Measurements from ENCODE around the gene ASCC3.
"Not testable (repeated sequence)": the region's sequence is repeated elsewhere in the genome, so short reads cannot be mapped to it uniquely, and the experiment has no call there.

Gene ASCC3

DNA sequence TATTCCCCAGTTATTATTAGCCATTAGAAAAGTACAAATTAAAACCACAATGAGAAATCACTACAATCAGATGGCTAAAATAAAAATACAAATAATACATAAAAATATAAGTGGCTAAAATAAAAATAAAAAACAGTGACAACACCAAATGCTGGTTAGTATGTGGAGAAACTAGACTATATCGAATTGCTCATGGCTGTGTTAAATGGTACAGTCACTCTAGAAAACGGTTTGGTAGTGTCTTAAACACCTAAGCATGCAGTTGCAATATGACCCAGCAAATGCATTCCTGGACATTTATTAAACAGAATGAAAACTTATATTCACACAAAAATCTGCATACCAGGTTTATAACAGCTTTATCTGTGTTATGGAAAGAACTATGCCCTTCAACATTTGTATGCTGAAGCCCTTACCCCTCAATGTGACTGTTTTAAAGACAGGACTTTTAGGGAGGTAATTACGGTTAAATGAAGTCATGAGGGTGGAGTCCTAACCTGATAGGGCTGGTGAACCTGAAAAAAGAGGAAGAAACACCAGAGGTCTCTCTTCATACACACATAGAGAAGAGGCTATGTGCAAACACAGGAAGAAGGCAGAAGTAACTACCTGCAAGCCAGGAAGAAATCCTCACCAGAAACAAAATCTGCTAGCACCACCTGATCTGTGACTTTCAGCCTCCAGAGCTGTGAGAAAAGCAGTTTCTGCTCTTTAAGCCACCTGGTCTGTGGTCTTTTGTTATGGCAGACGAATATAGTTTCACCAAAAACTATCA lies 84.9 kb downstream of the ASCC3 start:
- DNase-seq: no peak

DNA sequence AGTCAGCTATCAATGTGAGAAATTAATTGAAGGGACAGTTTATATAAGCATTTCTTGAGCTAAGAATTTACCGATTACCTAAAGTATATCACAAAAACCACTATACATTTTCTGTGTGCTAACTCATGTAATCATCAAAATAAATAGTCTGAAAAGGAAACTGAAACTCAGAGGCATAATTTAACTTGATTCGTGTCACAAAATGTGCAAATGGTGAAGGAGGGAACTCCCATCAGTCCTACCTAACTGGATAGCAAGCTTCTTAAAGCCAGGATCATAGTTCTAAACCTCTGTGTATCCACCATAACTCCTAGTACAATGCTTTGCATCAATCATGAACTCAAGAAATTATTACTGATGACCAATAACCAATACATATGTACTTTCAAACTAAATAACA lies 91.0 kb downstream of the ASCC3 start:
- DNase-seq: no peak

GRCh38 chr6:100785982-100786381 lies 95.1 kb downstream of the ASCC3 start:
- DNase-seq: no peak

DNA sequence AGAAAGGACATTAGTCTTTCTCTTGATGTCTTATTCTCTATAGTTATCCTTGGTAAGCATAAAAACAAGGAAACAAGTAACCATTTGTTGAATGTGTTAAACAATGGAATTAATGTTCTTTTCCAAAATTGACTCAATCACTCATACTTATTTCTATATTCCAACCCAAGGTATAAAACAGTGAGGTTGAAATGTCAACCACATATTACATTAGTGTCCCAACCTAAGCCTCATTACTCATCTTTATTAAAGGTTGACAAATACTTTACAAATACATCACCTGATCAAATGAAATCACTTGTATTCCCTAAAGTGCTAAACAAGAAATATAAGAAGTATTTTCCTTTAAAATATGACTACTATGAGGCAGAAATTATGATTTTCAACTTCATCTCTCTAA lies 100.5 kb downstream of the ASCC3 start:
- DNase-seq: no peak

GRCh38 chr6:100775667-100776066 lies 105.5 kb downstream of the ASCC3 start:
- DNase-seq: peak; percentile 4

GRCh38 chr6:100774681-100775080 lies 106.4 kb downstream of the ASCC3 start:
- DNase-seq: peak; percentile 72

DNA sequence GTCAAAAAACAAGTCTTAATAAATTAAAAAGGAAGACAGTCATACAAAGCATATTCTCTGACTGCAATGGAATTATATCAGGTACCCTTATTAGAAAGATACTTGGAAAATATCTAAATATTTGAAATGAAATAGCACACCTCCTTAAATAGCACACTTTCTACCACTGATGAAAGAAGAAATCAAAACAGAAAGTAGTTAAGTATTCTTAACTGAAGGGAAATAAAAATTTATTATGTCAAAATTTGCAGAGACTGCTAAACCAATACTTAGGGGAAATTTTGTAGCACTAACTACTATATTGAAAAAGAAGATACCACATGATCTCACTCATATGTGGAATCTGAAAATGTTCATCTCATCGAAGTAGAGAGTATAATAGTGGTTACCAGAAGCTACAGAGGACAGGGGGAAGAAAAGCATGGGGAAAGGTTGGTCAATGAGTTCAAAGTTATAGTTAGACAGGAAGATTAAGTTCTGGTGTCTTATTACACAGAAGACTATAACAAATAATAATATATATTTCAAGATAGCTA lies 112.2 kb downstream of the ASCC3 start:
- no peak for DNase-seq

GRCh38 chr6:100763617-100764241 lies 117.4 kb downstream of the ASCC3 start:
- no peak for DNase-seq

DNA sequence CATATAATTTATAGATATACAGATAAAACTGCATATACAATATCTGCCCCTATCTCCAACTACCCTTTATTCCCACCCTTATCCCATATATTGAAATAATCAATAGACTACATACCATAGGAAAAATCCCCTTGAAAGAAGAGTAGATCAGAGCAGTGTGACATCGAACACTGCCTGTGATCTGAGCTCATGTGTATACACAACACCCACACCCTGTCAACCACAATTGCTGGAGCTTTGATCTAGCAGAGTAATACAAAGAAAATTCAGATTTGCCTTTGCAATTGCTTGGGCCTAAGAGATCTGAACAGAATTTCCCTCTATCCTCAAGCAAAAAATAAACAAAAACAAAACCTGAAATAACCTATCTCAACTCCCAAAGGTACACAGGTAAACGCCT lies 119.3 kb downstream of the ASCC3 start:
- no peak for DNase-seq

GRCh38 chr6:100758386-100758785 lies 122.7 kb downstream of the ASCC3 start:
- not testable (repeated sequence) for DNase-seq

DNA sequence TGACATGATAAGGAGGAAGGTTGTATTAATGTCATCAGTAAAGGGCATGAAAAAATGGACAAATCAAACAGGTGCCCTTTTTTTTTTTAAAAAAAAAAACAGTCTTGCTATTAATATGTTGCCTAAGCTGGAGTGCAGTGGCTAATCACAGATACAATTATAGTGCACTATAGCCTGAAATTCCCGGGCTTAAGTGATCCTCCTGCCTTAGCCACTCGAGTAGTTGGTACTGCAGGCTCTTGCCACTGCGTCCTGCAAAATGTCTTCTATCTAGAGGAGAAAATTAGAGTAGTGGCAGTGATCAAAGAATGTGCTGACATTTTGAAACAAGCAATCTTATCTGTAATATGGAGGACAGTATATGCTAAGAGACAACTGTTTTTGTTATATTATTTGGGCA lies 127.7 kb downstream of the ASCC3 start:
- no peak for DNase-seq

DNA sequence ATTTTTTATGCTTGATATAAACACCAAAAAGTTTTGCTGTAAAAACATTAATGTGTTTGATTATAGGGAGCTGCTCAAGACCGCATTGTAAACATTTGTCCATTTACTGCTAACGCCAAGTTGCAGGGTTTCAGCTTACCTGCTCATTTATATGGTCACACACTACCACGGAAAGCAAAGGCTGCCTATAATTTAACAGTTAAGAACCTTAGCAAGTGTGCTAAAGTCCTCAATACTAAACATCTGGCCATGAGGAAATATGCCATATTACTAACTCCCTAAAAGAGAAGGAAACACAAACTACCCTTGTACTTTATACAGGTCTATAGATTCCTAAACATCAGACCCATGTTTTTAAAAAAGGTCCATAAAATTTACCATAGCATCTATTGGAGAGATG lies 129.5 kb downstream of the ASCC3 start:
- no peak for DNase-seq

DNA sequence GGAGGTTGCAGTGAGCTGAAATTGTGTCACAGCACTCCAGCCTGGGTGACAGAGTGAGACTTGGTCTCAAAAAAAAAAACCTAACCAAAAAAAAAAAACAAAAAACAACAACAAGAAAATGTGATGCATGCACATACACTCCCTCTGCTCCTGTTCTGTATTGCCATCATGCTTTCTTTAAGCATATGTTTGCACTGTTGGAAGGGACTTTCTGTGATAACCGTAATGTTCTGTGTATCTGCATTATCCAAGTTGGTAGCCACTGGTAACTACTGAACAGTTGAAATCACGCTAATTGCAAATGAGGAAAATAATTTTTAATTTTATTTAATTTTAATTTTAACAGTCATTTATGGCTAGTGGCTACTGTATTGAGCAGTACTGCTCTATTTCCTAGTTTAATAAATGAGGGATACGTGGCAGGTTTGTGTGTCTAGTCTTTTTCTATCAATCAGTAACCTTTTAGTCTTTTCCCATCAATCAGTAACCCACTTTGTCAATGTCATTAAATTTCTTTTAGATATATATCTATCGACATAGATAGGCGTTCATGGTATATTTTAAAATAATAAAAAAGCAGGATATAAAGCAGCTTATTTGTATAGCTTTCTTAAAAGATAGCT lies 135.6 kb downstream of the ASCC3 start:
- no peak for DNase-seq

GRCh38 chr6:100740439-100740838 lies 140.7 kb downstream of the ASCC3 start:
- DNase-seq: no peak

- not testable (repeated sequence) for DNase-seq
These were observed 143.4 kb downstream of the ASCC3 start for GRCh38 chr6:100737720-100738119.

DNA sequence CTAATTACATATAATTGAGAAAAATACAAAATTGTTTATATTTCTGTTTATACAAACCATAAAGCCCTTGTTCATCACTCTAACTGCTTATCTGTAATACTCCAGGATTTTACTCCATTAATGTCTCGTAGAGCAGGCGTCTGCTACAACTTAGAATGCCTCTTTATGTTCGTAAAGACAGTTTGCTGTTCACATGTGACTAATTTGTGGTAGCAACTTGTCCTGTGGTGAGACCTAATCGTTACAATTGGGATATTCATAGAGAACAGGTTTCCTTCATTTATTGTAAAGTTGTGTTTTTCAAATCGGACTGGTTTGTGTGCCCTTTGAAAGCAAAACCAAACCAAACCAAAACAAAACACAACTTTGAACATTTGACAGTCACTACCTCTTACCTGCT lies 149.7 kb downstream of the ASCC3 start:
- DNase-seq: no peak

DNA sequence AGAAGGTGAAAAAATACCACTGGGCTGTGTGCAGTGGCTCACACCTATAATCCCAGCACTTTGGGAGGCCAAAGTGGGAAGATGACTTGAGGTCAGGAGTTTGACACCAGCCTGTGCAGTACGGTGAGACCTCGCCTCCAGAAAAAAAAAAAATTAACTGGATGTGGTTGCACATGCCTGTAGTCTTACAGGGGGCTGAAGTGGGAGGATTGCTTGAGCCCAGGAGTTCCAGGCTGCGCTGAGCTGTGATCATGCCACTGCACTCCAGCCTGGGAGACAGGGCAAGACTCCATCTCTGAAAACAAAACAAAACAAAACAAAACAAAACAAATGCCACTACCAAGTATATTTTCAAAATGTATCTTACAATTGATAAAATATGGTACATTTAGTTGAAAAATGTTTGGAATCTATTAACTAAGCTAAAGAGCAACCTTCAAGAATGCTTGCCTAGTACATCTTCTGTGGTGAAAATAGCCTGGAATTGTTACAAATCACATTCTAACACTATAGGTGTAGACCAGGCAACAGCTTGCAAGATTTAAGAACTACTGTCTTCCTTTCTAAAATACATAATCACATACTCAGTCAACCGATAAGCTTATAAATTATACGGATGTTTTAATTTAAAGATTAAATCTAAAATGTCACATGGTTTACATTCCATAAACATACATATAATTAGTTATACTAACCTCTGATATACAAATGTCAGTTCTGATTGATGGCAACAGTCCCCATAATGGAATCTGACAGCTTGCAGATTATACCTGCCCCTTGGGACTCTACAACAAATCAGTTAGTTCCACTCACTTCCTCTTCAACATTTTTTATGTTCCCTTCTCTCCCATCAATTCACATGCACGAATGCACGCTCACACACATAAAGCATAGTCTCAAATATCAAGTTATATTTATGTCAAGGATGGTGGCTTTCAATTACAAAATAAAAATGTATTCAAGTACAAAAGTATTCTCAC lies 150.8 kb downstream of the ASCC3 start:
- DNase-seq: no peak

GRCh38 chr6:100726666-100727065 lies 154.5 kb downstream of the ASCC3 start:
- DNase-seq: peak; percentile 74

GRCh38 chr6:100724696-100725095 lies 156.4 kb downstream of the ASCC3 start:
- no peak for DNase-seq

GRCh38 chr6:100724222-100724621 lies 156.9 kb downstream of the ASCC3 start:
- no peak for DNase-seq

- no peak for DNase-seq
These were observed 159.9 kb downstream of the ASCC3 start for GRCh38 chr6:100721256-100721655.

All from fibroblast of skin of abdomen (primary cell).